Thyroid gland (tissue), 4 donors: ENCODE results near the gene TMEM95. TPM values are rescaled to one million over a fixed set of nuclear protein-coding genes. Genes with fewer than 3 reads are reported as not detected.

Experiments
- DNase-seq, 2 donors: peaks; one replicate each; pipeline ENCODE4 v3.0.0-alpha.2; 2019
- H3K27ac ChIP-seq, 3 donors: fragments of 200-600 bp; sonication (generic); 1 replicate in 2 of 3; 2 replicates in 1 of 3; pipeline ENCODE4 v1.5.1; 2016 to 2019; ENCODE audit warnings: mild to moderate bottlenecking in 1 of 3, moderate library complexity in 1 of 3
- H3K27me3 ChIP-seq: fragments of 200-600 bp; sonication (generic); one replicate; pipeline ENCODE4 v1.5.1; 2019
- H3K36me3 ChIP-seq, 2 donors: fragments of 200-600 bp; sonication (generic); one replicate each; pipeline ENCODE4 v1.5.1; 2016 to 2019
- H3K4me1 ChIP-seq, 2 donors: fragments of 200-600 bp; sonication (generic); one replicate each; pipeline ENCODE4 v1.5.1; 2017 to 2019
- H3K4me3 ChIP-seq, 3 donors: fragments of 200-600 bp; sonication (generic); replicated peaks in 1 of 3; 1 replicate in 2 of 3; 2 replicates in 1 of 3; pipeline ENCODE4 v1.5.1; 2016; ENCODE audit warnings: mild to moderate bottlenecking in 1 of 3
- H3K9me3 ChIP-seq: fragments of 200-600 bp; sonication (generic); one replicate; pipeline ENCODE4 v1.5.1; 2017
- CTCF ChIP-seq, 6 experiments: fragments of 200-600 bp in 3 of 6; fragments of 450-650 bp in 3 of 6; sonication (generic) in 3 of 6; IDR thresholded peaks; one replicate each; pipeline ENCODE4 v1.5.1; 2016 to 2019; ENCODE audit warnings: antibody characterized with exemption in 6 of 6, mild to moderate bottlenecking in 2 of 6, inconsistent platforms in 1 of 6, moderate library complexity in 1 of 6
- POLR2A ChIP-seq, 2 donors: fragments of 450-650 bp; IDR thresholded peaks; one replicate each; pipeline ENCODE4 v1.6.1; 2017; ENCODE audit warnings: antibody characterized with exemption in 2 of 2, mild to moderate bottlenecking in 2 of 2, moderate library complexity in 1 of 2
- WGBS, 2 donors: methylation state at CpG; one replicate each; pipeline ENCODE4 v1.1.5; 2017; 5-methylcytosine and 5-hydroxymethylcytosine counted together
- intact Hi-C: fragments of 100-400 bp; cut with DNase I; formaldehyde crosslinking; loops from one replicate; pipeline ENCODE4 v1.15.1; 2023
- total RNA-seq, 4 donors: library from RNA; depleted of rRNA; stranded (reverse); fragments of >200 nt; gene quantifications; one replicate each; pipeline ENCODE4 v1.2.3, GENCODE V29; 2016

TMEM95 gene
- total RNA-seq, 4 donors from 2014 or later = not detected

DNA sequence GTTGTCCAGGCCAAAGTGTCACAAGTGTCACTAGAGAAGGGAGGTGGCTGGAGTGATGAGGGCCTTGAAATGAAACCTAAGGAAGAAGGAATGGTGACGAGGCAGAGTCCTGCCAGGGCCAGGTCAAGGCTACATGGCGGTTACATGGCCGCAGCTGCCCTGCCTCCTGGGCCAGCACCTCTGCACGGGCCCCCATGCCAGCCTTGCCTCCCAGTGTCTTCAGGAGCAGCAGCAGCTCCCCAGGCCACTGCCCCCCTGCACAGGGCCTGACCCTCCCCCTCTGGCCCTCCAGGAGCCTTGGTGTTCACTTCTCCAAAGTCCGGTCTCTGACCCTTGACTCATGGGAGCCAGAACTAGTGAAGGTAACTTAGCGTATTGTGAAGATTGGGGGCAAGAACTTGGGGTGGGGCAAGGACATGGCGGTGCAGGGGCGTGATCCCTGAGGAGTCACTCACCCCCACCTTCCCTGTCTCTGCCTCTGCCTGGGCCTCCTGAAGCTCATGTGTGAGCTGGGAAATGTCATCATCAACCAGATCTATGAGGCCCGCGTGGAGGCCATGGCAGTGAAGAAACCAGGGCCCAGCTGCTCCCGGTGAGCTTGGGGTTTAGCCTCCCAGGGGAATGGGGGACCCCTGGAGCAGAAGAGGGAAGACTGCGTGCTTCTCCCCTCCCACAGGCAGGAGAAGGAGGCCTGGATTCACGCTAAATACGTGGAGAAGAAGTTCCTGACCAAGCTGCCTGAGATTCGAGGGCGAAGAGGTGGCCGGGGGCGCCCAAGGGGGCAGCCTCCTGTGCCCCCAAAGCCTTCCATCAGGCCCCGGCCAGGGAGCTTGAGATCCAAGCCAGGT lies 7.1 kb upstream of the TMEM95 start:
- Histone ChIP-seq H3K36me3 (no peaks in the 10 kb centered on the region), H3K27ac (no peak overlapping the region), H3K27me3 (no peaks in the 10 kb centered on the region), H3K9me3 (no peaks in the 10 kb centered on the region), H3K4me3 (no peak overlapping the region), H3K4me1 (peaks cover 20 to 24% of the 10 kb centered on the region in 2 donors)
- WGBS, 2 donors = 63 to 80% methylated on average over 14 to 18 of the region's 19 CpGs
- TF ChIP-seq CTCF (IDR thresholded peaks at IDR 0.05) = no peak
- no peak for DNase-seq
- intact Hi-C loops = no loop called here

DNA sequence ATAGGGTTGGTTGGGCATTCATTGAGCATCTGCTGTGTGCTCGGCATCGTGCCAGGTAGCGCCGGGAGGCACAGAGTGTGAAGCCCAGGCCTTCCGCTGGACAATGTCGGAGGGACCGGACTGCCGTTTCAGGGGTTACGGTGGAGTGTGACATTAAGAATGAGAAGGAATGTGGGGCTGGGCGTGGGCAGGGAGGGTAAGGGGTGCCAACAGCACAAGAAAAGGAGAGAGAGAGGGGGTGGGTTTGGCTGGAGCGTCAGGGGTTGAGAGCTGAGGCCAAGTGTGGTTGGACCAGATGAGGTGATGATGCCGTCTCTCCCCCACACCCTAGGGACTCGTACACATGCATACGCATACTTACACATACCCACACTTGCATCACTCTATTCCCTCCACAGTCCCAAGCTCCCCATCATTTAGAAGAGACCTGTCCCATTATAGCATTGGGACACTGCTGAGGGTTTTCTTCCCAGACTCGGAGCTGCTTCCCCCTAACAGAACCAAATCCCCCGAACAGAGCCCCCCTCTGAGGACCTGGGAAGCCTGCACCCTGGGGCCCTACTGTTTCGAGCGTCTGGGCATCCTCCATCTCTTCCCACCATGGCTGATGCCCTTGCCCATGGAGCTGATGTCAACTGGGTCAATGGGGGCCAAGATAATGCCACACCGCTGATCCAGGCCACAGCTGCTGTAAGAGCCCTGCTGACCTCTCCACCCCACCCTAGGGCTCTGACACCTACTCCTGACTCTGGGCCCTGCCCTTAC lies 6.3 kb upstream of the TMEM95 start:
- intact Hi-C loops = no loop called here
- Histone ChIP-seq H3K36me3 (no peaks in the 10 kb centered on the region), H3K4me3 (no peak overlapping the region), H3K27ac (no peak overlapping the region), H3K4me1 (peaks cover 21 to 32% of the 10 kb centered on the region in 2 donors), H3K27me3 (no peaks in the 10 kb centered on the region), H3K9me3 (no peaks in the 10 kb centered on the region)
- DNase-seq = no peak
- 75 to 79% methylated on average over 19 of the region's 19 CpGs for WGBS, 2 donors
- TF ChIP-seq POLR2A (IDR thresholded peaks at IDR 0.05) (no peak), CTCF (IDR thresholded peaks at IDR 0.05) (no peak)

DNA sequence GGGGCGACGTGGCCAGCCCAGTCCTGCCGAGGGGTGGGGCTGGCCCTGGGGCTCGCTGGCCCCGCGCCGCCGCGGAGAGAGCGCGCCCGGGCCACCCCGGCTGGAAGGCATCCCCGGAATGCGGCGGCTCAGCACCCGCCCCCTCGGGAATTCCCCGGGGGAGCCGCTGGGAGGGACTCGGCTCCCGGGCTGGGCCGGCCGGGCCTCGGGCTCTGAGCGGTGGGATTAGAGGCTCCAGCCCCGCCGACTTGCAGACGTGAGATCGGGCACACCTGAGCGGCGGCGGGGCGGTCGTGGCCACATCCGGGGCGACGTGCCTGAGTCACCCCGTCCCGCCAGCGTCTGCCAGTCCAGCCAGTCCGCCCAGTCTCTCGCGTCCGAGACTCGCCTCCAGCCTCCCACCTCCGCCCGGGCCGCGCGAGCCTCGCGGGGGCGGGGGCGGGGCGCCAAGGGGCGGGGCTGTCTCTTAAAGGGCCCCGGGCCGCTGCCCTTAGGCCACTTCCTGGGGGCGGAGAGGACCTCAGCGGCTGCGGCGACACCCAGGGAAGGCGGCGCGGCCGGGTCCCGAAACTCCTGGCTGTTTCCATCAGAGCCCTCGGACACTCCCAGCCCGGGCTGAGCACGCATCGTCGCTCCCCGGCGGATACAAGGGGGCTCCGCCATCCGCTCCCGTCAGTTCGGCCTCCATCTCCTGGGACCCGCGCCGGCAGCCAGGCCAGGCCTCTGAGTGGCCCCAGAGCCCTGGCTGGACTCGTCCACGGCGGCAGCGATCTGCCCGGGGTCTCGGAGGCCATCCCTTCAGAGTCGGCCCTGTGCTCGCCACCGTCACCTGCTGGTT lies 3.1 kb upstream of the TMEM95 start, which contains the start of gene KCTD11:
TSS of gene KCTD11 (plus strand) at position 498 of the 838 bp plus-strand sequence.
- peaks cover 21 to 53% of the 10 kb centered on the region in 2 donors for H3K4me1 ChIP-seq
- 0 to 1% methylated on average over 7 to 23 of the region's 91 CpGs for WGBS, 2 donors
- intact Hi-C loops = loop anchor here (5.0 to 10.0 kb wide), 2 partner anchors 85 to 133 kb away; partner anchors contain the start of genes FGF11, POLR2A, SLC35G6 and TMEM102

DNA sequence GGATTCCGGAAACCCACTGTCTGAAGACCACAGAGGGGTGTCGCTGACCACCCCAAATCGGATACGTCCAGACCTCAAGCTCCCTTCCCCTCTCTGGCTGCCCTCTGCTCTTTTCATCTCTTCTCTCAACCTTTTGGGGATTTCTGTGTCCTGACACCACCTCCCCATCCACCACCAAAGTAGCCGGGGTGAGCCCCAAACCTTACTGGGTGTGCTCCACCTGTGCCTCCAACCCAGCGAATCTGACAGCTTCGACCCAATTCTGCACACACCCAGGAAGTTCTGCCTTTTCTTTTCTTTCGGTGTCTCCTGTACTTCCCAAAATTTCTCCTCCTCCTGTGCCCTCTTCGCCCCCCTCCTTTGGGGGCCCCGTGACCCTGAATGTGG lies 2.5 kb upstream of the TMEM95 start:
- Histone ChIP-seq H3K9me3 (no peaks in the 10 kb centered on the region), H3K4me1 (peaks cover 21 to 53% of the 10 kb centered on the region in 2 donors), H3K4me3 (peak overlapping the region; percentile 43 to 97 (median 80)), H3K36me3 (no peaks in the 10 kb centered on the region), H3K27ac (peak overlapping the region; percentile 89 to 100 (median 97)), H3K27me3 (no peaks in the 10 kb centered on the region)
- no peak for DNase-seq
- TF ChIP-seq POLR2A (IDR thresholded peaks at IDR 0.05) (no peak), CTCF (IDR thresholded peaks at IDR 0.05) (peak in 1 of 6 experiments; percentile 46)
- intact Hi-C loops = loop anchor here (5.0 to 10.0 kb wide), 2 partner anchors 85 to 132 kb away; partner anchors contain the start of genes FGF11, POLR2A, SLC35G6 and TMEM102
- WGBS, 2 donors = 29 to 32% methylated on average over 9 to 10 of the region's 10 CpGs

More for the DNA sequence above, 3.1 kb upstream of the TMEM95 start, which contains the start of gene KCTD11:
- peak within 1 kb of the TSS; percentile 43 to 97 (median 80) for H3K4me3 ChIP-seq
- peak; percentile 93 to 94 for DNase-seq
- peak within 1 kb of the TSS; percentile 89 to 100 (median 97) for H3K27ac ChIP-seq
- H3K27me3 ChIP-seq = no peaks in the 10 kb centered on the region
- no peaks in the 10 kb centered on the region for H3K9me3 ChIP-seq
- no peaks in the 10 kb centered on the region for H3K36me3 ChIP-seq
- TF ChIP-seq POLR2A (IDR thresholded peaks at IDR 0.05) = peak in 1 of 2 donors; percentile 82
- TF ChIP-seq CTCF (IDR thresholded peaks at IDR 0.05) = peak in 3 of 6 experiments; percentile 30 to 55 (median 39)
